ENCODE data around the gene LRRC66.

The LRRC66 gene

GRCh38 chr4:52019936-52020657, at the start of gene LRRC66:
Gene LRRC66, minus strand, starts transcription at chr4:52020363. Its CDS starts 2,750 bp downstream, at chr4:52017613.
- DNase-seq: no peak
- in situ Hi-C loops (cut with HindIII; ENCODE audit: low pct_ligation_motif_present, low pct_unique_long_range_greater_than_20kb, low sequenced_read_pairs): no loop called here

- in situ Hi-C loops (cut with HindIII; ENCODE audit: low pct_ligation_motif_present, low pct_unique_long_range_greater_than_20kb, low sequenced_read_pairs): no loop called here
- no peak for DNase-seq
Measured at GRCh38 chr4:52069571-52069970, 49.4 kb upstream of the LRRC66 start.

GRCh38 chr4:52059372-52059771, 39.2 kb upstream of the LRRC66 start:
- DNase-seq: no peak
- in situ Hi-C loops (cut with HindIII; ENCODE audit: low pct_ligation_motif_present, low pct_unique_long_range_greater_than_20kb, low sequenced_read_pairs): no loop called here

GRCh38 chr4:52058275-52058674, 38.1 kb upstream of the LRRC66 start:
- in situ Hi-C loops (cut with HindIII; ENCODE audit: low pct_ligation_motif_present, low pct_unique_long_range_greater_than_20kb, low sequenced_read_pairs): no loop called here
- no peak for DNase-seq

GRCh38 chr4:52057196-52057595, 37.0 kb upstream of the LRRC66 start:
- no peak for DNase-seq
- in situ Hi-C loops (cut with HindIII; ENCODE audit: low pct_ligation_motif_present, low pct_unique_long_range_greater_than_20kb, low sequenced_read_pairs): no loop called here

- no peak for DNase-seq
- in situ Hi-C loops (cut with HindIII; ENCODE audit: low pct_ligation_motif_present, low pct_unique_long_range_greater_than_20kb, low sequenced_read_pairs): no loop called here
Measured at GRCh38 chr4:52054254-52054653, 34.1 kb upstream of the LRRC66 start.

- no peak for DNase-seq
- in situ Hi-C loops (cut with HindIII; ENCODE audit: low pct_ligation_motif_present, low pct_unique_long_range_greater_than_20kb, low sequenced_read_pairs): no loop called here
Measured at GRCh38 chr4:52052475-52052780, 32.3 kb upstream of the LRRC66 start.

- peak; percentile 81 for DNase-seq
- in situ Hi-C loops (cut with HindIII; ENCODE audit: low pct_ligation_motif_present, low pct_unique_long_range_greater_than_20kb, low sequenced_read_pairs): no loop called here
Measured at GRCh38 chr4:52051615-52052474, 31.7 kb upstream of the LRRC66 start.

GRCh38 chr4:52051213-52051614, 31.1 kb upstream of the LRRC66 start, which contains the start of gene SPATA18:
Gene SPATA18, plus strand, starts transcription at chr4:52051304. Its CDS starts 401 bp downstream, at chr4:52051705.
- in situ Hi-C loops (cut with HindIII; ENCODE audit: low pct_ligation_motif_present, low pct_unique_long_range_greater_than_20kb, low sequenced_read_pairs): no loop called here
- peak; percentile 43 for DNase-seq

GRCh38 chr4:52049266-52049665, 29.1 kb upstream of the LRRC66 start:
- in situ Hi-C loops (cut with HindIII; ENCODE audit: low pct_ligation_motif_present, low pct_unique_long_range_greater_than_20kb, low sequenced_read_pairs): no loop called here
- DNase-seq: no peak

GRCh38 chr4:52045028-52045427, 24.9 kb upstream of the LRRC66 start:
- in situ Hi-C loops (cut with HindIII; ENCODE audit: low pct_ligation_motif_present, low pct_unique_long_range_greater_than_20kb, low sequenced_read_pairs): no loop called here
- no peak for DNase-seq

GRCh38 chr4:52038103-52038912, 18.1 kb upstream of the LRRC66 start, which contains the start of gene SGCB:
Gene SGCB, minus strand, starts transcription at chr4:52038299. Its CDS starts 40 bp downstream, at chr4:52038259.
- in situ Hi-C loops (cut with HindIII; ENCODE audit: low pct_ligation_motif_present, low pct_unique_long_range_greater_than_20kb, low sequenced_read_pairs): no loop called here
- DNase-seq: peak; percentile 47

- in situ Hi-C loops (cut with HindIII; ENCODE audit: low pct_ligation_motif_present, low pct_unique_long_range_greater_than_20kb, low sequenced_read_pairs): no loop called here
- DNase-seq: peak; percentile 17
Measured at GRCh38 chr4:52037689-52038102, 17.5 kb upstream of the LRRC66 start.

- DNase-seq: no peak
Measured at GRCh38 chr4:52036886-52037530, 16.8 kb upstream of the LRRC66 start.

GRCh38 chr4:52035190-52035589, 15.0 kb upstream of the LRRC66 start:
- in situ Hi-C loops (cut with HindIII; ENCODE audit: low pct_ligation_motif_present, low pct_unique_long_range_greater_than_20kb, low sequenced_read_pairs): no loop called here

More at GRCh38 chr4:52036886-52037530, 16.8 kb upstream of the LRRC66 start:
- in situ Hi-C loops (cut with HindIII; ENCODE audit: low pct_ligation_motif_present, low pct_unique_long_range_greater_than_20kb, low sequenced_read_pairs): no loop called here

GRCh38 chr4:52032005-52032404, 11.8 kb upstream of the LRRC66 start:
- in situ Hi-C loops (cut with HindIII; ENCODE audit: low pct_ligation_motif_present, low pct_unique_long_range_greater_than_20kb, low sequenced_read_pairs): no loop called here
- DNase-seq: no peak

More at GRCh38 chr4:52035190-52035589, 15.0 kb upstream of the LRRC66 start:
- no peak for DNase-seq

- in situ Hi-C loops (cut with HindIII; ENCODE audit: low pct_ligation_motif_present, low pct_unique_long_range_greater_than_20kb, low sequenced_read_pairs): no loop called here
- DNase-seq: peak; percentile 45
Measured at GRCh38 chr4:52028970-52029369, 8.8 kb upstream of the LRRC66 start.

GRCh38 chr4:52017814-52018213, 2.3 kb downstream of the LRRC66 start:
- DNase-seq: no peak
- in situ Hi-C loops (cut with HindIII; ENCODE audit: low pct_ligation_motif_present, low pct_unique_long_range_greater_than_20kb, low sequenced_read_pairs): no loop called here
